Measurements from ENCODE around the gene YPEL2. TPM values are rescaled to one million over a fixed set of nuclear protein-coding genes. Genes with fewer than 3 reads are reported as not detected.
"Not testable (repeated sequence)": the region's sequence is repeated elsewhere in the genome, so short reads cannot be mapped to it uniquely, and the experiment has no call there.

Gene YPEL2, protein sequence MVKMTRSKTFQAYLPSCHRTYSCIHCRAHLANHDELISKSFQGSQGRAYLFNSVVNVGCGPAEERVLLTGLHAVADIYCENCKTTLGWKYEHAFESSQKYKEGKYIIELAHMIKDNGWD
- 2.5 and 6.4 TPM in 2 replicates for total RNA-seq

DNA sequence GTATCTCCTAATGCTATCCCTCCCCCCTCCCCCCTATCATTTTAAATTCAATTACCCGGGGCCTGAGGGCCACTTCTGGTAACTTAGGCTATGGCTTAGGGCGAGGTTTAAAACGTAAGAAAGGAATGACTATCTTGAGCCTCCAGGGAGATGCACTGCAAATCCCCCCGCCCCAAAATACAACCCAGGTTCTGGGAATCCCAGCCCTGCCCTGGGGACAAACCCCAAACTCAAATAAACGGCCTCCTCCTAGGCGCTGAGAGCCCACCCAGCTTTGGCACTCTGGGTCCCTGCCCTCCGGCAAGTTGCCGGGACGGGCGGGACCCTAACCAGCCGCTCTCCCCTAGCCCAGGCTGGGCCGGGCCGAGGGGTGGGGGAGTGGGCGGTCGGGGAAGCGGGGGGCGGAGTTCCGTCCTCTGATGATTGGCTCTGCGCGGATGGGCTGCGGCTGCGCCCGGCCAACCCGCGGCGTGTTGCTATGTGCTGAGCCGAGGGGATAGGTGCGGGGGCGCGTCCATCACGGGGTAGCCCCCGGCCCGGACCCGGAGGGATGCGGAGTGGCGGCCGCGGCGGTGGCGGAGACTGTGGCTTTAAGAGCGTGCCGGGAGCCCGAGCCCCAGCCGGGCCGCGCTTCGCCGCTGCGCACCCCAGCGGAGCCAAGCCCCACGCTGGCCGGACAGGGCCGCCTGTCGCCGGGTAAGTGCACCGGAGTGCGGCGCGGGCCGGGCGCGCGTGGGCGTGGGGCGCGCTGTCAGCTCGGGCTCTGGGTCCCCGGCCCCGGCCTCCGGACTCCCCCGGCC, at the start of gene YPEL2:
YPEL2 (plus strand) TSS at position 527 of the 800 bp plus-strand sequence. CDS start 21,755 bp downstream, outside the sequence.
- H3K4me3 ChIP-seq (ENCODE audit: low read depth, low read length) = peak within 1 kb of the TSS; percentile 86
- TF ChIP-seq, protein P1, sequence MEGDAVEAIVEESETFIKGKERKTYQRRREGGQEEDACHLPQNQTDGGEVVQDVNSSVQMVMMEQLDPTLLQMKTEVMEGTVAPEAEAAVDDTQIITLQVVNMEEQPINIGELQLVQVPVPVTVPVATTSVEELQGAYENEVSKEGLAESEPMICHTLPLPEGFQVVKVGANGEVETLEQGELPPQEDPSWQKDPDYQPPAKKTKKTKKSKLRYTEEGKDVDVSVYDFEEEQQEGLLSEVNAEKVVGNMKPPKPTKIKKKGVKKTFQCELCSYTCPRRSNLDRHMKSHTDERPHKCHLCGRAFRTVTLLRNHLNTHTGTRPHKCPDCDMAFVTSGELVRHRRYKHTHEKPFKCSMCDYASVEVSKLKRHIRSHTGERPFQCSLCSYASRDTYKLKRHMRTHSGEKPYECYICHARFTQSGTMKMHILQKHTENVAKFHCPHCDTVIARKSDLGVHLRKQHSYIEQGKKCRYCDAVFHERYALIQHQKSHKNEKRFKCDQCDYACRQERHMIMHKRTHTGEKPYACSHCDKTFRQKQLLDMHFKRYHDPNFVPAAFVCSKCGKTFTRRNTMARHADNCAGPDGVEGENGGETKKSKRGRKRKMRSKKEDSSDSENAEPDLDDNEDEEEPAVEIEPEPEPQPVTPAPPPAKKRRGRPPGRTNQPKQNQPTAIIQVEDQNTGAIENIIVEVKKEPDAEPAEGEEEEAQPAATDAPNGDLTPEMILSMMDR (conservative IDR thresholded peaks at IDR 0.05; ENCODE audit: low read depth, low read length) = no peak
- DNase-seq (ENCODE audit: low read depth) = no peak

DNA sequence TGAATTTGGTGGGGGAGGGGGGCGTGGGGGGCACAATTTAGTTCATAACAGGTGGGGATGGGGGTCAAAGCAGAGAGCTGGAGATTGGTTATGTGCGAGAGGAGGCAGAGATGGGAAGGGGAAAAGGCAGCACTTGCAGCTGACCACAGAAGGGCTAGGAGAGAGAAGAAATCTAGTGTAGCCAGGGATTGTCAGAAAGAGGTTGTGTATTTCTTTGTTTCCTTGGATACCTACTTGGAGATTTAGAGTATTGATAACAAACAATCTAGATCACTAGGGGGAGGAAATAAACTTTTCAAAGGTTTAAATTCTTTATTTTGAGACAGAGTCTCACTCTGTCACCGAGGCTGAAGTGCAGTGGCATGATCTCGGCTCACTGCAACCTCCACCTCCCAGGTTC, 47.1 kb upstream of the YPEL2 start:
- H3K4me3 ChIP-seq (ENCODE audit: low read depth, low read length) = no peak overlapping the region
- DNase-seq (ENCODE audit: low read depth) = no peak
- TF ChIP-seq, protein P1 (conservative IDR thresholded peaks at IDR 0.05; ENCODE audit: low read depth, low read length) = no peak

DNA sequence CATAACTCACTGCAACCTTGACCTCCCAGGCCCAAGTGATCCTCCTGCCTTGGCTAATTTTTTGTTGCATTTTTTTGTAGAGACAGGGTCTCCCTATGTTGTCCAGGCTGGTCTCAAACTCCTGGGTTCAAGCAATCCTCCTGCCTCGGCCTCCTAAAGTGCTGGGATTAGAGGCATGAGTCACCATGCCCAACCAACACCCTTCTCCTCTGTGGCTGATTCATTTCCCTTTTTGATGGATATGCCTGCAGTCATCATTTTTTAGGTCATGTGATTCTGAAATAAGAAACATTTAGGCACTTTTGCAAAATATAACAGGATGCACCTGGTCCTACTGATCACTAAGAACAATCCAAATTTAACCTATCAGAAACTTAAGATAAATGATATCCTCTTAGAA, 44.0 kb upstream of the YPEL2 start:
- TF ChIP-seq, protein P1 (conservative IDR thresholded peaks at IDR 0.05; ENCODE audit: low read depth, low read length) = no peak
- no peak for DNase-seq (ENCODE audit: low read depth)
- H3K4me3 ChIP-seq (ENCODE audit: low read depth, low read length) = no peak overlapping the region

DNA sequence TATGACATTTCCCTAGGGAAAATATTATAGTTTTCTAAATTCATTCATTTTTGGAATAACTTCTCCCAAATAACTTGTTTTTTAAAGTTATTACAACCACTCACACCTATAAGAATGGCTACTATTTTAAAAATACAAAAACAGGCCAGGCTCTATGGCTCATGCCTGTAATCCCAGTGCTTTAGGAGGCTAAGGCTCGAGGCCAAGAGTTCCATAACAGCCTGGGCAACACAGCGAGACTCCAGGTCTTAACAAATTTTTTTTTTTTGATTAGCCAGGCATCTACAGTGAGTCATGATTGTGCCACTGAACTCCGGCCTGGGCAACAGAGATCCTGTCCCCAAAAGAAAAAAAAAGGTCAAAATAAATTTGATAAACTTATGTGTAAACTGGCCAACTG, 43.6 kb upstream of the YPEL2 start:
- DNase-seq (ENCODE audit: low read depth) = no peak

DNA sequence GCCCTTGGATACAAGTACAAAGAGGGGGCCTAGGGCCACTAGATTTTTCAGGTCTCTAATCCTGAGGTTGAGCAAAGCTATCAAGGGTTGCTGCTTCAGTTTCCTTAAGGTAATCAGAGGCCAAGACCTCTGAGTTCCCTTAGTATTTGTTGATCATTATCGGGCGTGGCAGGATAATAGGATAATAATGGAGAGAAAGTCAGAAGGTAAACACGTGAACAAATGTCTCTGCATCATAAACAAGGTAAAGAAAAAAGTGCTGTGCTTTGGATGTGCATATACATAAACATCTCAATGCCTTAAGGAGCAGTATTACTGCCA, 41.5 kb upstream of the YPEL2 start:
- DNase-seq (ENCODE audit: low read depth) = no peak
- TF ChIP-seq, protein P1 (conservative IDR thresholded peaks at IDR 0.05; ENCODE audit: low read depth, low read length) = no peak

More for the DNA sequence above, 43.6 kb upstream of the YPEL2 start:
- TF ChIP-seq, protein P1 (conservative IDR thresholded peaks at IDR 0.05; ENCODE audit: low read depth, low read length) = no peak
- H3K4me3 ChIP-seq (ENCODE audit: low read depth, low read length) = no peak overlapping the region

DNA sequence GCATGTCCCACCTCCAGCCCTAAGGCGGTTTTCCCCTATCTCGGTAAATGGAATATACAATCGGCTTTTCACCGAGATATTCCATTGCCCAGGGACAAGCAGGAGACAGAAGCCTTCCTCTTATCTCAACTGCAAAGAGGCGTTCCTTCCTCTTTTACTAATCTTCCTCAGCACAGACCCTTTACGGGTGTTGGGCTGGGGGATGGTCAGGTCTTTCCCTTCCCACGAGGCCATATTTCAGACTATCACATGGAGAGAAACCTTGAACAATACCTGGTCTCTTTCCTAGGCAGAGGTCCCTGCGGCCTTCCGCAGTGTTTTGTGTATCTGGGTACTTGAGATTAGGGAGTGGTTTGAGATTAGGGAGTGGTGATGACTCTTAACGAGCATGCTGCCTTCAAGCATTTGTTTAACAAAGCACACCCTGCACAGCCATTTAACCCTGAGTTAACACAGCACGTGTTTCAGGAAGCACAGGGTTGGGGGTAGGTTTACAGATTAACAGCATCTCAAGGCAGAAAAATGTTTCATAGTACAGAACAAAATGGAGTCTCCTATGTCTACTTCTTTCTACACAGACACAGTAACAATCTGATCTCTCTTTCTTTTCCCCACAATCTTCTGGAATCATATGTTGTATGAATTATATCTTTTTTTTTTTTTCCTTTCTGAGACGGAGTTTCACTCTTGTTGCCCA, 41.0 kb upstream of the YPEL2 start:
- DNase-seq (ENCODE audit: low read depth); H3K4me3 ChIP-seq (ENCODE audit: low read depth, low read length): not testable (repeated sequence)

More for the DNA sequence above, 41.5 kb upstream of the YPEL2 start:
- H3K4me3 ChIP-seq (ENCODE audit: low read depth, low read length) = no peak overlapping the region

DNA sequence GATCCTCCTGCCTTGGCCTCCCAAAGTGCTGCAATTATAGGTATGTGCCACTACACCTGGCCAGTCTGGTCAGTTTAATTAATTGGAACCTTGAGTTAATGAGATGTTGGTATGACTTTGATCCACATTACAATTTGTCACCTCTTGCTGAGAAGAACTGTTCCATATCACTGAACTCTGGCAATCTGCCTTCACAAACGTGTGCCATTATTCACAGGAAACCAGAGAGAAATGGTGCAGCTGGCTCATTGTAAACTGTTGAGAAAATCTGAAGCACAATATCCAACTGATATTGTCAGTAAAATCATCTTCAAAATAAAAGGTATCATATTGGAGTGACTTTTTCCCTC, 39.3 kb upstream of the YPEL2 start:
- DNase-seq (ENCODE audit: low read depth) = no peak
- TF ChIP-seq, protein P1 (conservative IDR thresholded peaks at IDR 0.05; ENCODE audit: low read depth, low read length) = no peak
- H3K4me3 ChIP-seq (ENCODE audit: low read depth, low read length) = no peak overlapping the region

Measured in epithelial cell of proximal tubule (primary cell).